HEK293 (cell line): ENCODE data around the gene CCDC167.

ENCODE experiments used
- CTCF ChIA-PET: fragments of 350-600 bp; formaldehyde crosslinking; extraction: SDS; loops from one replicate; lab custom pipeline; 2021; ENCODE audit warnings: antibody characterized with exemption; lab: Yijun Ruan, JAX
- POLR2A ChIA-PET: fragments of 300-600 bp; formaldehyde crosslinking; extraction: SDS; loops from one replicate; lab custom pipeline; 2020; ENCODE audit warnings: antibody characterized with exemption, inconsistent platforms; lab: Yijun Ruan, JAX
- H3K27ac ChIP-seq: fragments of 200-500 bp; sonication (Bioruptor generic); 2 replicates; pipeline ENCODE4 v1.5.1; 2014; ENCODE audit warnings: low read depth, low read length, control low read depth, inconsistent platforms; ENCODE audit errors: extremely low read depth
- H3K36me3 ChIP-seq, 2 experiments: fragments of 200-500 bp in 1 of 2; sonication (Bioruptor generic) in 1 of 2; 1 replicate in 1 of 2; 2 replicates in 1 of 2; pipeline ENCODE4 v1.5.1; 2014 to 2017; ENCODE audit warnings: inconsistent platforms in 2 of 2, low read length in 2 of 2; ENCODE audit not compliant: control insufficient read depth in 2 of 2, insufficient read depth in 1 of 2
- H3K4me1 ChIP-seq: fragments of 200-500 bp; sonication (Bioruptor generic); 2 replicates; pipeline ENCODE4 v1.5.1; 2014; ENCODE audit warnings: mild to moderate bottlenecking, low read length, inconsistent platforms; ENCODE audit not compliant: control insufficient read depth, insufficient read depth
- H3K4me3 ChIP-seq: 2 replicates; pipeline ENCODE4 v1.5.1; 2011; ENCODE audit warnings: low read depth, mild to moderate bottlenecking, control low read depth, low read length, moderate library complexity
- H3K9me3 ChIP-seq: fragments of 200-500 bp; sonication (Bioruptor generic); 2 replicates; pipeline ENCODE4 v1.5.1; 2014; ENCODE audit warnings: low read depth, low read length, inconsistent platforms; ENCODE audit not compliant: control insufficient read depth, insufficient read depth
- ZBTB17 ChIP-seq: fragments of 450-650 bp; formaldehyde crosslinking; IDR thresholded peaks from 2 replicates; pipeline ENCODE4 v1.5.1; 2016; ENCODE audit warnings: missing biosample characterization, missing genetic modification characterization
- ZNF138 ChIP-seq: fragments of 450-650 bp; formaldehyde crosslinking; IDR thresholded peaks from 2 replicates; pipeline ENCODE4 v1.5.1; 2016; ENCODE audit warnings: missing biosample characterization, missing genetic modification characterization, borderline replicate concordance
- ZNF140 ChIP-seq: fragments of 450-650 bp; formaldehyde crosslinking; IDR thresholded peaks from 2 replicates; pipeline ENCODE4 v1.5.1; 2016; ENCODE audit warnings: missing biosample characterization, missing genetic modification characterization
- ZNF155 ChIP-seq: fragments of 450-650 bp; formaldehyde crosslinking; IDR thresholded peaks from 2 replicates; pipeline ENCODE4 v1.5.1; 2016; ENCODE audit warnings: missing biosample characterization, missing genetic modification characterization
- ZNF211 ChIP-seq: fragments of 450-650 bp; formaldehyde crosslinking; IDR thresholded peaks from 2 replicates; pipeline ENCODE4 v1.5.1; 2016; ENCODE audit warnings: low read depth, missing biosample characterization, missing genetic modification characterization
- ZNF248 ChIP-seq: fragments of 450-650 bp; formaldehyde crosslinking; IDR thresholded peaks from 2 replicates; pipeline ENCODE4 v1.5.1; 2017; ENCODE audit warnings: missing biosample characterization, missing genetic modification characterization
- ZNF335 ChIP-seq: fragments of 450-650 bp; formaldehyde crosslinking; conservative IDR thresholded peaks from 2 replicates; pipeline ENCODE4 v1.5.1; 2016; ENCODE audit warnings: missing biosample characterization, missing genetic modification characterization
- ZNF37A ChIP-seq: fragments of 450-650 bp; IDR thresholded peaks from 2 replicates; pipeline ENCODE4 v1.5.1; 2018; ENCODE audit warnings: missing biosample characterization, missing genetic modification characterization
- ZNF394 ChIP-seq: fragments of 450-650 bp; formaldehyde crosslinking; IDR thresholded peaks from 2 replicates; pipeline ENCODE4 v1.5.1; 2016; ENCODE audit warnings: missing biosample characterization, missing genetic modification characterization, mild to moderate bottlenecking, moderate library complexity, borderline replicate concordance
- ZNF404 ChIP-seq: fragments of 450-650 bp; formaldehyde crosslinking; IDR thresholded peaks from 2 replicates; pipeline ENCODE4 v1.5.1; 2017; ENCODE audit warnings: missing biosample characterization, missing genetic modification characterization
- ZNF670 ChIP-seq: fragments of 450-650 bp; formaldehyde crosslinking; IDR thresholded peaks from 2 replicates; pipeline ENCODE4 v1.5.1; 2016; ENCODE audit warnings: missing biosample characterization, missing genetic modification characterization, low read depth
- TF ChIP-seq, protein P1 (sequence below): fragments of 450-650 bp; formaldehyde crosslinking; conservative IDR thresholded peaks from 2 replicates; pipeline ENCODE4 v1.5.1; 2016; ENCODE audit warnings: low read depth, missing biosample characterization, missing genetic modification characterization
- TF ChIP-seq, protein P2 (sequence below): fragments of 450-650 bp; formaldehyde crosslinking; IDR thresholded peaks from 2 replicates; pipeline ENCODE4 v1.5.1; 2017; ENCODE audit warnings: missing biosample characterization, missing genetic modification characterization
- TF ChIP-seq, protein P3 (sequence below): fragments of 450-650 bp; formaldehyde crosslinking; IDR thresholded peaks from 2 replicates; pipeline ENCODE4 v1.5.1; 2016; ENCODE audit warnings: missing biosample characterization, missing genetic modification characterization
- TF ChIP-seq, protein P4 (sequence below): fragments of 450-650 bp; formaldehyde crosslinking; IDR thresholded peaks from 2 replicates; pipeline ENCODE4 v1.5.1; 2016; ENCODE audit warnings: missing biosample characterization, missing genetic modification characterization
- TF ChIP-seq, protein P5 (sequence below): fragments of 450-650 bp; formaldehyde crosslinking; IDR thresholded peaks from 2 replicates; pipeline ENCODE4 v1.5.1; 2016; ENCODE audit warnings: missing biosample characterization, missing genetic modification characterization
- TF ChIP-seq, protein P6 (sequence below): fragments of 450-650 bp; formaldehyde crosslinking; IDR thresholded peaks from 2 replicates; pipeline ENCODE4 v1.5.1; 2016; ENCODE audit warnings: missing biosample characterization, missing genetic modification characterization

The CCDC167 gene

DNA sequence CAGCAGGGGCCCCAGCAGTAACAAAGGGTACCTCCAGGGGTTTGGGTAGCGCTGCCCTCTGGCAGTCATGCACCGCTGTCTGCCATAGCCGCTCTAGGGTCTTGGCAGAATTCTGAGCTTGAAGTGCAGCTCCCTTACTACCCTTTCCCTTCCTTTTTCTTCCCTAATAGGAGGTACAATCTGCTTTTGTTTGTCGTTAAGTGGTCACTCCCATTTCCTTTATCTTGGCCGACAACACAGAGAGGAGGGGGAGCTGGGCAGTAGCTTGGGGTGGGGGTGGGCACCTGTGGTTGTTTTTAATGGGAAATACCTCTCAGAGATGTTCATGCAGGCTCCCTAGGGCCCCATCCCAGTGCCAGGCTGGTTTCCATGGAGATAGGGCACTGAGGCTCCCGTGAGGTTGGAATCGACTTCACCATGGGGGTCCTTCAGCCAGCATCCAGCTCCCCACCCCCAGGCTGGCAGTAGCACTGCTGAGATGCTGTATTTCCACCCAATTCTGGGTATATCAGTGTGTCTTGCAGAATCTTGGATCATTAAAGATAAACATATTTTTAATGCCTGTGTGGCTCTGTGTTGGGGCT is 18.6 kb downstream of the CCDC167 start:
- CTCF ChIA-PET = interaction anchor here (0.6 to 4.3 kb wide), 10 partner anchors 9 to 715 kb away, joined by 3 to 18 read pairs (median 4); partner anchors contain the start of gene CCDC167
- no peak for TF ChIP-seq ZNF155
- no peak for TF ChIP-seq ZNF394 (tag by site-specific recombination)
- no peak for TF ChIP-seq ZNF335 (tag by site-specific recombination)
- TF ChIP-seq, protein P1, sequence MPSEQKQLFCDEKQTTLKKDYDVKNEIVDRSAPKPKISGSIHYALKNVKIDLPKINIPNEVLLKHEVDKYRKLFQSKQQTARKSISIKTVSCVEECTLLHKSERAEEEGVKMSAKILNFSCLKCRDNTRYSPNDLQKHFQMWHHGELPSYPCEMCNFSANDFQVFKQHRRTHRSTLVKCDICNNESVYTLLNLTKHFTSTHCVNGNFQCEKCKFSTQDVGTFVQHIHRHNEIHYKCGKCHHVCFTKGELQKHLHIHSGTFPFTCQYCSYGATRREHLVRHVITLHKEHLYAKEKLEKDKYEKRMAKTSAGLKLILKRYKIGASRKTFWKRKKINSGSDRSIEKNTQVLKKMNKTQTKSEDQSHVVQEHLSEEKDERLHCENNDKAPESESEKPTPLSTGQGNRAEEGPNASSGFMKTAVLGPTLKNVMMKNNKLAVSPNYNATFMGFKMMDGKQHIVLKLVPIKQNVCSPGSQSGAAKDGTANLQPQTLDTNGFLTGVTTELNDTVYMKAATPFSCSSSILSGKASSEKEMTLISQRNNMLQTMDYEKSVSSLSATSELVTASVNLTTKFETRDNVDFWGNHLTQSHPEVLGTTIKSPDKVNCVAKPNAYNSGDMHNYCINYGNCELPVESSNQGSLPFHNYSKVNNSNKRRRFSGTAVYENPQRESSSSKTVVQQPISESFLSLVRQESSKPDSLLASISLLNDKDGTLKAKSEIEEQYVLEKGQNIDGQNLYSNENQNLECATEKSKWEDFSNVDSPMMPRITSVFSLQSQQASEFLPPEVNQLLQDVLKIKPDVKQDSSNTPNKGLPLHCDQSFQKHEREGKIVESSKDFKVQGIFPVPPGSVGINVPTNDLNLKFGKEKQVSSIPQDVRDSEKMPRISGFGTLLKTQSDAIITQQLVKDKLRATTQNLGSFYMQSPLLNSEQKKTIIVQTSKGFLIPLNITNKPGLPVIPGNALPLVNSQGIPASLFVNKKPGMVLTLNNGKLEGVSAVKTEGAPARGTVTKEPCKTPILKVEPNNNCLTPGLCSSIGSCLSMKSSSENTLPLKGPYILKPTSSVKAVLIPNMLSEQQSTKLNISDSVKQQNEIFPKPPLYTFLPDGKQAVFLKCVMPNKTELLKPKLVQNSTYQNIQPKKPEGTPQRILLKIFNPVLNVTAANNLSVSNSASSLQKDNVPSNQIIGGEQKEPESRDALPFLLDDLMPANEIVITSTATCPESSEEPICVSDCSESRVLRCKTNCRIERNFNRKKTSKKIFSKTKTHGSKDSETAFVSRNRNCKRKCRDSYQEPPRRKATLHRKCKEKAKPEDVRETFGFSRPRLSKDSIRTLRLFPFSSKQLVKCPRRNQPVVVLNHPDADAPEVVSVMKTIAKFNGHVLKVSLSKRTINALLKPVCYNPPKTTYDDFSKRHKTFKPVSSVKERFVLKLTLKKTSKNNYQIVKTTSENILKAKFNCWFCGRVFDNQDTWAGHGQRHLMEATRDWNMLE = no peak
- TF ChIP-seq, protein P2, sequence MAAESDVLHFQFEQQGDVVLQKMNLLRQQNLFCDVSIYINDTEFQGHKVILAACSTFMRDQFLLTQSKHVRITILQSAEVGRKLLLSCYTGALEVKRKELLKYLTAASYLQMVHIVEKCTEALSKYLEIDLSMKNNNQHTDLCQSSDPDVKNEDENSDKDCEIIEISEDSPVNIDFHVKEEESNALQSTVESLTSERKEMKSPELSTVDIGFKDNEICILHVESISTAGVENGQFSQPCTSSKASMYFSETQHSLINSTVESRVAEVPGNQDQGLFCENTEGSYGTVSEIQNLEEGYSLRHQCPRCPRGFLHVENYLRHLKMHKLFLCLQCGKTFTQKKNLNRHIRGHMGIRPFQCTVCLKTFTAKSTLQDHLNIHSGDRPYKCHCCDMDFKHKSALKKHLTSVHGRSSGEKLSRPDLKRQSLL (tag by site-specific recombination) = no peak
- no peak for TF ChIP-seq ZNF211 (tag by site-specific recombination)
- no peak for TF ChIP-seq ZNF138 (tag by site-specific recombination)
- TF ChIP-seq ZNF248 (tag by site-specific recombination) = no peak
- H3K4me3 ChIP-seq = no peak overlapping the region
- H3K27ac ChIP-seq = no peak overlapping the region
- no peaks in the 10 kb centered on the region for H3K9me3 ChIP-seq
- H3K4me1 ChIP-seq = no peaks in the 10 kb centered on the region; the same call in 1 of the 2 replicates
- POLR2A ChIA-PET = interaction anchor here (1.0 kb wide), 1 partner anchor 72 kb away, joined by 5 read pairs; no protein-coding TSS in a partner anchor
- H3K36me3 ChIP-seq = peaks cover 4 to 79% of the 10 kb centered on the region in 2 experiments; a peak in 1 of 3 replicates

DNA sequence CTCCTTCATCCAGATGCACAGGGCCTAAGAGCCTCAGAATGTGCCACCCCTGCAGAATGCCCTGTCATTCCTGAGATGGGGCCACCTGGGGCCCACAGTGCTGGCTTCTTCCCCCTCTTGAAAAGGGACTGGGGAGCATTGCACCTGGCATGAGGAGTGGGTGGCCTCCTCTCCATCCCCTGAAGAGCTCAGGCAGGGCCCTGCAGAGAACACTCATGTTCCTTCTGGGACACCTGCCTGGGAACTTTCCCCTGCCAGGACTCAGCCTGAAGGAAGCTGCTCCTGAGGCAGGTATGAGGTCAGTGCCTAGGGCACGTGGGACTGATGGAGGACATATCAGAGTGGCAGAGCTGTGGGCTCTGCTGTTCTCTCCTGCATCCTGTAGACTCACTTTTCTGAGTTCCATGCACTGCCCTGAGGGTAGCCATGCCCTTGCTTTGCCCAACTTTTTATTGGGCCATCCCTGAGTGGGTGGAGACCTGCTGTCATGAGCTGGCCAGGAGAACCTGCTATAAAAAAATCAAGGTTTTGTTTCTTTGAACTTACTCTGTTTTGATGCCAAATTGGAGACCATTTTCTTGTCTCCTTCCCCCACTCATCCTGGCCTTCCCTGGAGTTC is 19.5 kb downstream of the CCDC167 start:
- H3K4me3 ChIP-seq = no peak overlapping the region
- TF ChIP-seq, protein P3, sequence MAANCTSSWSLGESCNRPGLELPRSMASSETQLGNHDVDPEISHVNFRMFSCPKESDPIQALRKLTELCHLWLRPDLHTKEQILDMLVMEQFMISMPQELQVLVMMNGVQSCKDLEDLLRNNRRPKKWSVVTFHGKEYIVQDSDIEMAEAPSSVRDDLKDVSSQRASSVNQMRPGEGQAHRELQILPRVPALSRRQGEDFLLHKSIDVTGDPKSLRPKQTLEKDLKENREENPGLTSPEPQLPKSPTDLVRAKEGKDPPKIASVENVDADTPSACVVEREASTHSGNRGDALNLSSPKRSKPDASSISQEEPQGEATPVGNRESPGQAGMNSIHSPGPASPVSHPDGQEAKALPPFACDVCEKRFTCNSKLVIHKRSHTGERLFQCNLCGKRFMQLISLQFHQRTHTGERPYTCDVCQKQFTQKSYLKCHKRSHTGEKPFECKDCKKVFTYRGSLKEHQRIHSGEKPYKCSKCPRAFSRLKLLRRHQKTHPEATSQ (tag by site-specific recombination) = no peak
- TF ChIP-seq ZNF140 (no peak), ZBTB17 (tag by site-specific recombination) (peak; percentile 43; the same call in 1 of the 2 replicates), ZNF37A (tag by site-specific recombination) (no peak), ZNF670 (tag by site-specific recombination) (no peak), ZNF404 (tag by site-specific recombination) (no peak)
- TF ChIP-seq, protein P4, sequence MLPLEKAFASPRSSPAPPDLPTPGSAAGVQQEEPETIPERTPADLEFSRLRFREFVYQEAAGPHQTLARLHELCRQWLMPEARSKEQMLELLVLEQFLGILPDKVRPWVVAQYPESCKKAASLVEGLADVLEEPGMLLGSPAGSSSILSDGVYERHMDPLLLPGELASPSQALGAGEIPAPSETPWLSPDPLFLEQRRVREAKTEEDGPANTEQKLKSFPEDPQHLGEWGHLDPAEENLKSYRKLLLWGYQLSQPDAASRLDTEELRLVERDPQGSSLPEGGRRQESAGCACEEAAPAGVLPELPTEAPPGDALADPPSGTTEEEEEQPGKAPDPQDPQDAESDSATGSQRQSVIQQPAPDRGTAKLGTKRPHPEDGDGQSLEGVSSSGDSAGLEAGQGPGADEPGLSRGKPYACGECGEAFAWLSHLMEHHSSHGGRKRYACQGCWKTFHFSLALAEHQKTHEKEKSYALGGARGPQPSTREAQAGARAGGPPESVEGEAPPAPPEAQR (tag by site-specific recombination) = no peak
- TF ChIP-seq, protein P5, sequence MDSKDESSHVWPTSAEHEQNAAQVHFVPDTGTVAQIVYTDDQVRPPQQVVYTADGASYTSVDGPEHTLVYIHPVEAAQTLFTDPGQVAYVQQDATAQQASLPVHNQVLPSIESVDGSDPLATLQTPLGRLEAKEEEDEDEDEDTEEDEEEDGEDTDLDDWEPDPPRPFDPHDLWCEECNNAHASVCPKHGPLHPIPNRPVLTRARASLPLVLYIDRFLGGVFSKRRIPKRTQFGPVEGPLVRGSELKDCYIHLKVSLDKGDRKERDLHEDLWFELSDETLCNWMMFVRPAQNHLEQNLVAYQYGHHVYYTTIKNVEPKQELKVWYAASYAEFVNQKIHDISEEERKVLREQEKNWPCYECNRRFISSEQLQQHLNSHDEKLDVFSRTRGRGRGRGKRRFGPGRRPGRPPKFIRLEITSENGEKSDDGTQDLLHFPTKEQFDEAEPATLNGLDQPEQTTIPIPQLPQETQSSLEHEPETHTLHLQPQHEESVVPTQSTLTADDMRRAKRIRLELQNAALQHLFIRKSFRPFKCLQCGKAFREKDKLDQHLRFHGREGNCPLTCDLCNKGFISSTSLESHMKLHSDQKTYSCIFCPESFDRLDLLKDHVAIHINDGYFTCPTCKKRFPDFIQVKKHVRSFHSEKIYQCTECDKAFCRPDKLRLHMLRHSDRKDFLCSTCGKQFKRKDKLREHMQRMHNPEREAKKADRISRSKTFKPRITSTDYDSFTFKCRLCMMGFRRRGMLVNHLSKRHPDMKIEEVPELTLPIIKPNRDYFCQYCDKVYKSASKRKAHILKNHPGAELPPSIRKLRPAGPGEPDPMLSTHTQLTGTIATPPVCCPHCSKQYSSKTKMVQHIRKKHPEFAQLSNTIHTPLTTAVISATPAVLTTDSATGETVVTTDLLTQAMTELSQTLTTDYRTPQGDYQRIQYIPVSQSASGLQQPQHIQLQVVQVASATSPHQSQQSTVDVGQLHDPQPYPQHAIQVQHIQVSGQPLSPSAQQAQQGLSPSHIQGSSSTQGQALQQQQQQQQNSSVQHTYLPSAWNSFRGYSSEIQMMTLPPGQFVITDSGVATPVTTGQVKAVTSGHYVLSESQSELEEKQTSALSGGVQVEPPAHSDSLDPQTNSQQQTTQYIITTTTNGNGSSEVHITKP (tag by site-specific recombination) = no peak
- TF ChIP-seq, protein P6, sequence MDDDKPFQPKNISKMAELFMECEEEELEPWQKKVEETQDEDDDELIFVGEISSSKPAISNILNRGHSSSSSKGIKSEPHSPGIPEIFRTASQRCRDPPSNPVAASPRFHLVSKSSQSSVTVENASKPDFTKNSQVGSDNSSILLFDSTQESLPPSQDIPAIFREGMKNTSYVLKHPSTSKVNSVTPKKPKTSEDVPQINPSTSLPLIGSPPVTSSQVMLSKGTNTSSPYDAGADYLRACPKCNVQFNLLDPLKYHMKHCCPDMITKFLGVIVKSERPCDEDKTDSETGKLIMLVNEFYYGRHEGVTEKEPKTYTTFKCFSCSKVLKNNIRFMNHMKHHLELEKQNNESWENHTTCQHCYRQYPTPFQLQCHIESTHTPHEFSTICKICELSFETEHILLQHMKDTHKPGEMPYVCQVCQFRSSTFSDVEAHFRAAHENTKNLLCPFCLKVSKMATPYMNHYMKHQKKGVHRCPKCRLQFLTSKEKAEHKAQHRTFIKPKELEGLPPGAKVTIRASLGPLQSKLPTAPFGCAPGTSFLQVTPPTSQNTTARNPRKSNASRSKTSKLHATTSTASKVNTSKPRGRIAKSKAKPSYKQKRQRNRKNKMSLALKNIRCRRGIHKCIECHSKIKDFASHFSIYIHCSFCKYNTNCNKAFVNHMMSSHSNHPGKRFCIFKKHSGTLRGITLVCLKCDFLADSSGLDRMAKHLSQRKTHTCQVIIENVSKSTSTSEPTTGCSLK = no peak
- ChIA-PET CTCF (interaction anchor here (0.6 to 4.3 kb wide), 6 partner anchors 86 to 212 kb away, joined by 3 to 18 read pairs (median 6); no protein-coding TSS in a partner anchor), POLR2A (interaction anchor here (1.0 kb wide), 1 partner anchor 73 kb away, joined by 5 read pairs; no protein-coding TSS in a partner anchor)
- H3K27ac ChIP-seq = no peak overlapping the region
- peaks cover 4 to 87% of the 10 kb centered on the region in 2 experiments; a peak in 1 of 3 replicates for H3K36me3 ChIP-seq
- no peaks in the 10 kb centered on the region; the same call in 1 of the 2 replicates for H3K4me1 ChIP-seq
- no peaks in the 10 kb centered on the region for H3K9me3 ChIP-seq
